Mammary epithelial cell (primary cell): ENCODE results near the gene IPCEF1.

Source experiments
- CTCF ChIP-seq, 2 donors: IDR thresholded peaks in 1 of 2; conservative IDR thresholded peaks in 1 of 2; 2 replicates each; pipeline ENCODE4 v1.5.1; 2011 to 2012; ENCODE audit warnings: inconsistent platforms in 2 of 2, low read length in 2 of 2, mild to moderate bottlenecking in 2 of 2, control low read depth in 1 of 2, low read depth in 1 of 2; ENCODE audit not compliant: insufficient read depth in 1 of 2; ENCODE audit errors: extremely low read depth in 1 of 2
- EZH2 ChIP-seq: IDR thresholded peaks from 2 replicates; pipeline ENCODE4 v1.6.1; 2012; ENCODE audit warnings: low read length, inconsistent platforms, borderline replicate concordance

GRCh38 chr6:154295733-154296132, 60.9 kb downstream of the IPCEF1 start:
- no peak for TF ChIP-seq EZH2
- no peak for TF ChIP-seq CTCF (conservative IDR thresholded peaks at IDR 0.05 in 1 of 2, IDR thresholded peaks at IDR 0.05 in 1 of 2; ENCODE audit: extremely low read depth in 1 of 2, insufficient read depth in 1 of 2, low read depth in 1 of 2, low read length in 2 of 2)
